ENCODE measurements around the gene GNG2.

GRCh38 chr14:51872396-51872795, 12.0 kb downstream of the GNG2 start:
- TF ChIP-seq CTCF (IDR thresholded peaks at IDR 0.05) = no peak
- TF ChIP-seq POLR2AphosphoS5 (IDR thresholded peaks at IDR 0.05) = no peak

Measured in suprapubic skin (tissue), 3 donors.